HepG2 (cell line): ENCODE measurements around the gene DCUN1D2. TPM values are rescaled to one million over a fixed set of nuclear protein-coding genes. Genes with fewer than 3 reads are reported as not detected.
A peak's percentile ranks its signal among the peaks of the same experiment; 100 is the strongest.

ENCODE experiments used
- ARNTL ChIP-seq: sonication (generic); formaldehyde crosslinking; IDR thresholded peaks from 2 replicates; pipeline ENCODE4 v1.4.0; 2020; ENCODE audit warnings: mild to moderate bottlenecking, missing genetic modification reagents
- BRD4 ChIP-seq: sonication (generic); formaldehyde crosslinking; IDR thresholded peaks from 2 replicates; pipeline ENCODE4 v1.4.0; 2020; ENCODE audit warnings: missing genetic modification reagents
- DNMT1 ChIP-seq: sonication (generic); formaldehyde crosslinking; IDR thresholded peaks from 2 replicates; pipeline ENCODE4 v1.5.1; 2020; ENCODE audit warnings: mild to moderate bottlenecking, missing genetic modification reagents
- FIP1L1 ChIP-seq: fragments of 200-400 bp; formaldehyde crosslinking; IDR thresholded peaks from 2 replicates; pipeline ENCODE4 v1.6.1; 2018; ENCODE audit warnings: low read depth, mild to moderate bottlenecking, low read length, moderate library complexity, borderline replicate concordance; ENCODE audit not compliant: insufficient read depth
- FOXK2 ChIP-seq: fragments of 450-650 bp; IDR thresholded peaks from 2 replicates; pipeline ENCODE4 v1.6.1; 2016
- MEIS2 ChIP-seq: sonication (generic); formaldehyde crosslinking; IDR thresholded peaks from 2 replicates; pipeline ENCODE4 v1.9.0; 2021; ENCODE audit warnings: mild to moderate bottlenecking, missing genetic modification reagents
- MIER3 ChIP-seq: IDR thresholded peaks from 2 replicates; pipeline ENCODE4 v1.6.1; 2016; ENCODE audit warnings: missing compliant biosample characterization, borderline replicate concordance
- NCOR1 ChIP-seq: fragments of 200-600 bp; sonication (generic); IDR thresholded peaks from 2 replicates; pipeline ENCODE4 v1.7.0; 2017; ENCODE audit warnings: antibody characterized with exemption, low read length, borderline replicate concordance
- PAXIP1 ChIP-seq: sonication (generic); formaldehyde crosslinking; conservative IDR thresholded peaks from 2 replicates; pipeline ENCODE4 v1.4.0; 2020; ENCODE audit warnings: mild to moderate bottlenecking, missing genetic modification reagents, moderate library complexity
- PHB2 ChIP-seq: fragments of 450-650 bp; IDR thresholded peaks from 2 replicates; pipeline ENCODE4 v1.6.1; 2018; ENCODE audit not compliant: partially characterized antibody
- PRPF4 ChIP-seq: fragments of 200-400 bp; formaldehyde crosslinking; IDR thresholded peaks from 2 replicates; pipeline ENCODE4 v1.6.1; 2016; ENCODE audit warnings: low read length, low read depth; ENCODE audit not compliant: poor library complexity, severe bottlenecking
- SMAD3 ChIP-seq: sonication (generic); formaldehyde crosslinking; IDR thresholded peaks from 2 replicates; pipeline ENCODE4 v1.4.0; 2020; ENCODE audit warnings: missing genetic modification reagents
- SOX6 ChIP-seq, 2 experiments: fragments of 450-650 bp in 1 of 2; sonication (generic) in 1 of 2; formaldehyde crosslinking in 1 of 2; IDR thresholded peaks; 2 replicates each; pipeline versions ENCODE4 v1.4.0 to v1.6.1; 2017 to 2020; ENCODE audit warnings: antibody characterized with exemption in 1 of 2, mild to moderate bottlenecking in 1 of 2, missing genetic modification reagents in 1 of 2
- SP1 ChIP-seq, 2 experiments: fragments of 450-650 bp in 1 of 2; sonication (generic) in 1 of 2; formaldehyde crosslinking in 1 of 2; IDR thresholded peaks; 2 replicates each; pipeline versions ENCODE4 v1.4.0 to v1.6.1; 2016 to 2020; ENCODE audit warnings: missing genetic modification reagents in 1 of 2
- SP4 ChIP-seq: sonication (generic); formaldehyde crosslinking; IDR thresholded peaks from 2 replicates; pipeline ENCODE4 v1.8.1; 2023; ENCODE audit warnings: mild to moderate bottlenecking, missing genetic modification reagents
- SRSF9 ChIP-seq: fragments of 200-400 bp; formaldehyde crosslinking; IDR thresholded peaks from 2 replicates; pipeline ENCODE4 v1.6.1; 2018; ENCODE audit warnings: borderline replicate concordance, mild to moderate bottlenecking, low read depth, low read length; ENCODE audit not compliant: insufficient read depth, poor library complexity, severe bottlenecking
- TAF15 ChIP-seq: fragments of 200-400 bp; formaldehyde crosslinking; IDR thresholded peaks from one replicate; pipeline ENCODE4 v1.6.1; 2018; ENCODE audit warnings: mild to moderate bottlenecking, low read depth, low read length; ENCODE audit not compliant: poor library complexity, severe bottlenecking
- TBX2 ChIP-seq: sonication (generic); formaldehyde crosslinking; IDR thresholded peaks from 2 replicates; pipeline ENCODE4 v1.5.0; 2020; ENCODE audit warnings: missing genetic modification reagents, mild to moderate bottlenecking, borderline replicate concordance
- ZBTB7B ChIP-seq: sonication (generic); formaldehyde crosslinking; IDR thresholded peaks from 2 replicates; pipeline ENCODE4 v1.4.0; 2020; ENCODE audit warnings: missing genetic modification reagents
- ZFP41 ChIP-seq: sonication (generic); formaldehyde crosslinking; IDR thresholded peaks from 2 replicates; pipeline ENCODE4 v1.4.0; 2020; ENCODE audit warnings: mild to moderate bottlenecking, missing genetic modification reagents, borderline replicate concordance
- ZNF12 ChIP-seq: sonication (generic); formaldehyde crosslinking; IDR thresholded peaks from 2 replicates; pipeline ENCODE4 v1.5.0; 2020; ENCODE audit warnings: missing genetic modification reagents
- ZNF256 ChIP-seq: sonication (generic); formaldehyde crosslinking; conservative IDR thresholded peaks from 2 replicates; pipeline ENCODE4 v1.4.0; 2020; ENCODE audit warnings: missing genetic modification reagents
- ZNF883 ChIP-seq: sonication (generic); formaldehyde crosslinking; IDR thresholded peaks from 2 replicates; pipeline ENCODE4 v1.5.1; 2020; ENCODE audit warnings: mild to moderate bottlenecking, missing genetic modification reagents; ENCODE audit errors: not compliant biosample characterization
- ZSCAN21 ChIP-seq: sonication (generic); formaldehyde crosslinking; IDR thresholded peaks from 2 replicates; pipeline ENCODE4 v1.8.0; 2022; ENCODE audit warnings: mild to moderate bottlenecking, missing genetic modification reagents, moderate library complexity, borderline replicate concordance
- polyA plus RNA-seq, 8 experiments: library from polyadenylated mRNA; depleted of rRNA in 3 of 8; stranded (reverse) in 7 of 8; unstranded in 1 of 8; fragments of >200 nt; fragmentation: Illumina TruSeq in 4 of 8; extraction: Trizol in 4 of 8; gene quantifications; 2 replicates each; pipeline versions ENCODE4 v1.2.1 to v1.2.3, GENCODE V29; 2011 to 2016; ENCODE audit warnings: low read depth in 4 of 8, missing spikeins in 1 of 8, mixed read lengths in 1 of 8; ENCODE audit not compliant: insufficient read depth in 1 of 8
- total RNA-seq, 5 experiments: library from RNA; depleted of rRNA; stranded (reverse); fragments of >200 nt; fragmentation: Illumina TruSeq; extraction: Trizol; gene quantifications; 2 replicates each; pipeline ENCODE4 v1.2.3, GENCODE V29; 2016; ENCODE audit warnings: low read depth in 1 of 5
- TF ChIP-seq, protein P1 (sequence below): sonication (generic); formaldehyde crosslinking; IDR thresholded peaks from 2 replicates; pipeline ENCODE4 v1.8.1; 2022; ENCODE audit warnings: mild to moderate bottlenecking, missing genetic modification reagents
- TF ChIP-seq, protein P2 (sequence below): sonication (generic); formaldehyde crosslinking; IDR thresholded peaks from 2 replicates; pipeline ENCODE4 v1.5.0; 2020; ENCODE audit warnings: mild to moderate bottlenecking, low read depth, missing genetic modification reagents, borderline replicate concordance

The DCUN1D2 gene
- total and polyA plus RNA-seq, 2 of the 13 experiments (the other 11 are each of a cell fraction or from before 2014, with no cell fraction given): 9.1 to 9.6 TPM

GRCh38 chr13:113493315-113493951 is 2.9 kb upstream of the DCUN1D2 start (continued):
- TF ChIP-seq SRSF9 (no peak), FIP1L1 (no peak), ZNF12 (CRISPR knock-in tag) (no peak), NCOR1 (no peak), BRD4 (CRISPR knock-in tag) (no peak), SP4 (no peak), TAF15 (no peak), FOXK2 (no peak), ZNF883 (CRISPR knock-in tag) (no peak), MIER3 (CRISPR knock-in tag) (peak; percentile 85; the same call in 1 of the 2 replicates), SOX6 (IDR thresholded peaks at IDR 0.05) (no peak), SOX6 (CRISPR knock-in tag; IDR thresholded peaks at IDR 0.05) (peak; percentile 57; the same call in 1 of the 2 replicates), ZNF256 (no peak), DNMT1 (CRISPR knock-in tag) (no peak), SP1 (IDR thresholded peaks at IDR 0.05) (no peak), SP1 (CRISPR knock-in tag; IDR thresholded peaks at IDR 0.05) (no peak), ZSCAN21 (CRISPR knock-in tag) (no peak), PAXIP1 (CRISPR knock-in tag) (peak; percentile 53), PHB2 (no peak), ZFP41 (no peak), ARNTL (CRISPR knock-in tag) (peak; percentile 62), SMAD3 (CRISPR knock-in tag) (0 out of 2 replicates have a peak, but pooled peaks have one; percentile 28), PRPF4 (no peak), MEIS2 (no peak), ZBTB7B (CRISPR knock-in tag) (no peak), TBX2 (0 out of 2 replicates have a peak, but pooled peaks have one; percentile 37)
- TF ChIP-seq, protein P1, sequence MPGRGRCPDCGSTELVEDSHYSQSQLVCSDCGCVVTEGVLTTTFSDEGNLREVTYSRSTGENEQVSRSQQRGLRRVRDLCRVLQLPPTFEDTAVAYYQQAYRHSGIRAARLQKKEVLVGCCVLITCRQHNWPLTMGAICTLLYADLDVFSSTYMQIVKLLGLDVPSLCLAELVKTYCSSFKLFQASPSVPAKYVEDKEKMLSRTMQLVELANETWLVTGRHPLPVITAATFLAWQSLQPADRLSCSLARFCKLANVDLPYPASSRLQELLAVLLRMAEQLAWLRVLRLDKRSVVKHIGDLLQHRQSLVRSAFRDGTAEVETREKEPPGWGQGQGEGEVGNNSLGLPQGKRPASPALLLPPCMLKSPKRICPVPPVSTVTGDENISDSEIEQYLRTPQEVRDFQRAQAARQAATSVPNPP (CRISPR knock-in tag): no peak
- TF ChIP-seq, protein P2, sequence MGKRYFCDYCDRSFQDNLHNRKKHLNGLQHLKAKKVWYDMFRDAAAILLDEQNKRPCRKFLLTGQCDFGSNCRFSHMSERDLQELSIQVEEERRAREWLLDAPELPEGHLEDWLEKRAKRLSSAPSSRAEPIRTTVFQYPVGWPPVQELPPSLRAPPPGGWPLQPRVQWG (CRISPR knock-in tag): no peak
